ENCODE data around the gene VANGL1.

Gene VANGL1

GRCh38 chr1:115710859-115711624 lies 69.3 kb downstream of the VANGL1 start:
- H3K4me3 ChIP-seq = no peak overlapping the region
- TF ChIP-seq POLR2AphosphoS5 (IDR thresholded peaks at IDR 0.05; ENCODE audit: borderline replicate concordance, low read depth, low read length) = no peak
- TF ChIP-seq EZH2 (IDR thresholded peaks at IDR 0.05) = no peak
- TF ChIP-seq FOXP2 (optimal IDR thresholded peaks at IDR 0.05; ENCODE audit: control extremely low read depth, extremely low read length, insufficient read depth) = no peak
- H3K9ac ChIP-seq (ENCODE audit: insufficient read length) = no peak overlapping the region
- H3K27ac ChIP-seq = no peak overlapping the region
- H3K9me3 ChIP-seq (ENCODE audit: low read depth, low read length) = no peaks in the 10 kb centered on the region
- no peak for DNase-seq (ENCODE audit: low read depth, low spot score)
- no peaks in the 10 kb centered on the region for H3K36me3 ChIP-seq (ENCODE audit: insufficient read depth, low read length)

DNA sequence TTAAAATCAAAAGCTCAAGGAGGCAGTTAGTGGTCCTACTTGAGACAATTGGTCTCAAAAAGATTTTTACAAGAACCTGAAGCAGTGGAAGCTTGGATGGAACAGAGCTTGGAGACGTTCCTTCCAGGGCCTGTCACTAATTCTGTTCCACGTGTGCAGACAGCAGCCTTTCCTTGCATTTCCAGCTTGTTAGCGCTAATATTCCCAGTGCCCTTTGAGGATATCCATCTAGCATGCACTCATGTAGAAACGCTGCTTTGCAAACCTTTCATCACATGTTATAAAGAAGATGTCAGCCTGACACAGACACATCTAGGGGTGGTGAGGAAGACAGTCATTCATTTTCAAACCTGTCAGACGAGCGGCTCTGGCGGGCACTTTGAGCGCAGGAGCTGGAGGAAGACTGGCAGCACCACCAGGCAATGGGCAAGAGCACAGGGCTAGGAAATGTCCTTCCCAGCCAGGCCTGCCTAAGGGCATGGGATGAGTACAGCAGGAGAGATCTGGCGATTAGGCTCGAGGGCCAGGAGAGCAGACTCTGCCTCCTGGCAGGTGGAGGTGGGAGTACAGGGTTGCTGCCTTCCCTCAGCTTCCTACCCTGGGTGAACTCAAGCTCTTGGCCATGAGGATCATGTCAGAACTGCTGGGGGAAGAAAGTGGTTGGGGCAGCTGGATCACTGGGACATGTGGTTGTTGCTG lies 71.3 kb downstream of the VANGL1 start:
- DNase-seq (ENCODE audit: low read depth, low spot score) = no peak
- Histone ChIP-seq H3K36me3 (ENCODE audit: insufficient read depth, low read length) (no peaks in the 10 kb centered on the region), H3K27ac (no peak overlapping the region), H3K9ac (ENCODE audit: insufficient read length) (no peak overlapping the region), H3K9me3 (ENCODE audit: low read depth, low read length) (no peaks in the 10 kb centered on the region), H3K4me3 (no peak overlapping the region)
- TF ChIP-seq FOXP2 (optimal IDR thresholded peaks at IDR 0.05; ENCODE audit: control extremely low read depth, extremely low read length, insufficient read depth) (no peak), POLR2AphosphoS5 (IDR thresholded peaks at IDR 0.05; ENCODE audit: borderline replicate concordance, low read depth, low read length) (no peak), EZH2 (IDR thresholded peaks at IDR 0.05) (no peak)

DNA sequence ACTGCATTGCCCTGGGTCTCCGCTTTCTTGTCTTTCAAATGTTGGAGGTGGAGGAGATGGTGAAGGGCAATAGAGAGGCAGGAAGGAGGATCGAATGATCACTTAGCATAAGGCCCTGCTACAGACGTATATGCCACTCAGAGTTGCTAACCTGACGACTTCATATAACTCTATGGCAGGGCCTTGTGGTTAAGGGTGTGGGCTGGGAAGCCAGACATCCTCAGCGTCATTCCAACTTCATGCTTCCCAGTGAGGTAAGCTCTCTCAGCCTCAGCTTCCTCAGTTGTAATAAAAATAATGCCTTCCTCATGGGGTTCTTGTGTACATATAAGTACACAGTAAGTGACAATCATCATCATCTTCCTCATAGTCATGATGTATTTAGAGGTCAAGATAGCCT lies 72.1 kb downstream of the VANGL1 start:
- no peak for TF ChIP-seq POLR2AphosphoS5 (IDR thresholded peaks at IDR 0.05; ENCODE audit: borderline replicate concordance, low read depth, low read length)
- no peak for TF ChIP-seq EZH2 (IDR thresholded peaks at IDR 0.05)
- no peak for TF ChIP-seq FOXP2 (optimal IDR thresholded peaks at IDR 0.05; ENCODE audit: control extremely low read depth, extremely low read length, insufficient read depth)
- Histone ChIP-seq H3K4me3 (no peak overlapping the region), H3K27ac (no peak overlapping the region), H3K36me3 (ENCODE audit: insufficient read depth, low read length) (no peaks in the 10 kb centered on the region), H3K9me3 (ENCODE audit: low read depth, low read length) (no peaks in the 10 kb centered on the region), H3K9ac (ENCODE audit: insufficient read length) (no peak overlapping the region)
- no peak for DNase-seq (ENCODE audit: low read depth, low spot score)

DNA sequence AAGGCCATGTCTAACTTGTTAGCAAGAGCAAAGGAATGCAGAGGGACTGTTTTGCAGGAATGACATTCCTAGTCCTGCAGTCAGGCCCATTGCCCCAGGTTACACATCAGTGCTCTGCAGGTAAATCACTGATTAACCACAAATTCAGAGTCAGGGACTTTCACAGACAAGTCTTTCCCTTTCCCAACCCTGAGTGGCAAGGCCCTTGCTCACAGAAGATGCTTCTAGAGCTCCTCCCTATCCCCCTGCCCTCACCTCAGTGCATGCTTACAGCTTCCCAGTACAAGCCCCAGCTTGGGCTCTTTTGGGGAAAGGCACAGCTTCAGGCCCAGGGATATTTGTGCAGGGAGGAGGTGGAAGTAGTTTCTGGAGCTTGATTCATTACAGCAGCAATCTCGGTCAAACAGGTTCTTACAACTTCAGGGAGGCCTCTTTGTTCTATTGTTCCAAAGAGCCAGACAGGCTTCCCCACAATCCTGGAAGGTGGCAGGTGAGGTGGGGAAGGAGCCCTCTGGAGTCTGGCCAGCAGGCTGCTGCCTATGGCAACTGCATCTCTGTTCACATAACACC lies 72.9 kb downstream of the VANGL1 start:
- TF ChIP-seq EZH2 (IDR thresholded peaks at IDR 0.05) = no peak
- TF ChIP-seq FOXP2 (optimal IDR thresholded peaks at IDR 0.05; ENCODE audit: control extremely low read depth, extremely low read length, insufficient read depth) = no peak
- TF ChIP-seq POLR2AphosphoS5 (IDR thresholded peaks at IDR 0.05; ENCODE audit: borderline replicate concordance, low read depth, low read length) = no peak
- H3K4me3 ChIP-seq = no peak overlapping the region
- H3K9ac ChIP-seq (ENCODE audit: insufficient read length) = no peak overlapping the region
- no peaks in the 10 kb centered on the region for H3K9me3 ChIP-seq (ENCODE audit: low read depth, low read length)
- H3K36me3 ChIP-seq (ENCODE audit: insufficient read depth, low read length) = no peaks in the 10 kb centered on the region
- no peak overlapping the region for H3K27ac ChIP-seq
- no peak for DNase-seq (ENCODE audit: low read depth, low spot score)

DNA sequence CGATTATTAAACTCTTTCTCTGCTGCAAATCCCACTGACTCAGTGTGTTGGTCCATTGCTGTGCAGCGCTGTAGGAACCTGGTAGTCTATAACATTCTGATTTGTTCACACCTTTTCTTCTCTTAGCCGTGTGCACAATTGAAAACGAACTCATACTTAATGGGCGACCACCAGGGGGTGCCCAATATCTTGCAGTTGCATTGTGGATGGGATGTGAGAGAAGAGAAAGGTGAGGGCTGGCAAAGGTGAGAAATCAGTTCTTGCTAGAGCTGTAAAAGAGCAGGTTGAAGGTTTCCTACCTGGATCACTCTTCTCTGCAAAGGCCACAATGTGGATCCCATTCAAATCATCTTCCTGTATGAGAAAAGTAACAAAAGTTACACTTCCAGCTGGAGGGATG lies 75.8 kb downstream of the VANGL1 start:
- TF ChIP-seq FOXP2 (optimal IDR thresholded peaks at IDR 0.05; ENCODE audit: control extremely low read depth, extremely low read length, insufficient read depth) = no peak
- TF ChIP-seq POLR2AphosphoS5 (IDR thresholded peaks at IDR 0.05; ENCODE audit: borderline replicate concordance, low read depth, low read length) = no peak
- no peak for TF ChIP-seq EZH2 (IDR thresholded peaks at IDR 0.05)
- H3K4me3 ChIP-seq = no peak overlapping the region
- DNase-seq (ENCODE audit: low read depth, low spot score) = no peak
- no peaks in the 10 kb centered on the region for H3K9me3 ChIP-seq (ENCODE audit: low read depth, low read length)
- no peaks in the 10 kb centered on the region for H3K36me3 ChIP-seq (ENCODE audit: insufficient read depth, low read length)
- no peak overlapping the region for H3K9ac ChIP-seq (ENCODE audit: insufficient read length)
- no peak overlapping the region for H3K27ac ChIP-seq

DNA sequence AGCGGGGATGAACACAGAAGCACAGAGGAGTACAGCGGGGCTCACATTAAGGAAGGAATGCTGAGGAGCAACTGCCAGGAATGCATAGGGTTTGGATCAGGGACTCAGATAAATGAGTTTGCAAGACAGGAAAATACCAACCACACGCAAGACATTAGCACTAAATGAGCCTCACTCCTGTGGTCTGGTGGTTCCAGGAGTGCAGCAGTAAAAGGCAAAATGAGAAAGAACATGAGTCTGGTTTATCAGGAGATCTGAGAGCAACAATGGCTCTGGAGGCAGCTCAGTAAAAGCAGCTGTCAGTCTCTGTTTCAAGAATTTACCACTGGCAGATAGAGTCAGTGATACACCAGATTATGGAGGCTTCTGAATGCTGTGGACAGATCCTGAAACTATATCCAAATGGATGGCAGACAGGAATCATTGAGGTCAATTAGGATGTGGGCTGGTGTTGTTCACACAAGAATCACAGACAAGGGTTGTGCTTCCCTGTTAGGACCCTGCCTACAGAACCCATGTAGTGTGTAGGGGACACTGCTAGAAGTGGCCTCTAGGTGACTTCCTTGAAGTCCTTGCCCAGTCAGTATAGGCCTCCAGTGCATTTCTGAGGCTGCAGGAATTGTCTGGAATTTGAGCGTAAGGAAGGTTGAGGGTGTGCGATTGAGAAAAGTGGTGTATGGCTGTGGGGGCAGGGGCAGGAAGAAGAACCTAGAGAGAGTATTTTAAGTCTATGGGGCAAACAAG lies 76.4 kb downstream of the VANGL1 start:
- no peak for TF ChIP-seq POLR2AphosphoS5 (IDR thresholded peaks at IDR 0.05; ENCODE audit: borderline replicate concordance, low read depth, low read length)
- TF ChIP-seq FOXP2 (optimal IDR thresholded peaks at IDR 0.05; ENCODE audit: control extremely low read depth, extremely low read length, insufficient read depth) = no peak
- TF ChIP-seq EZH2 (IDR thresholded peaks at IDR 0.05) = no peak
- no peak overlapping the region for H3K27ac ChIP-seq
- no peaks in the 10 kb centered on the region for H3K36me3 ChIP-seq (ENCODE audit: insufficient read depth, low read length)
- H3K9me3 ChIP-seq (ENCODE audit: low read depth, low read length) = no peaks in the 10 kb centered on the region
- H3K4me3 ChIP-seq = no peak overlapping the region
- H3K9ac ChIP-seq (ENCODE audit: insufficient read length) = no peak overlapping the region
- DNase-seq (ENCODE audit: low read depth, low spot score) = no peak

GRCh38 chr1:115719285-115719684 lies 77.5 kb downstream of the VANGL1 start:
- TF ChIP-seq POLR2AphosphoS5 (IDR thresholded peaks at IDR 0.05; ENCODE audit: borderline replicate concordance, low read depth, low read length) (no peak), FOXP2 (optimal IDR thresholded peaks at IDR 0.05; ENCODE audit: control extremely low read depth, extremely low read length, insufficient read depth) (no peak), EZH2 (IDR thresholded peaks at IDR 0.05) (no peak)
- no peak overlapping the region for H3K4me3 ChIP-seq
- no peak for DNase-seq (ENCODE audit: low read depth, low spot score)

DNA sequence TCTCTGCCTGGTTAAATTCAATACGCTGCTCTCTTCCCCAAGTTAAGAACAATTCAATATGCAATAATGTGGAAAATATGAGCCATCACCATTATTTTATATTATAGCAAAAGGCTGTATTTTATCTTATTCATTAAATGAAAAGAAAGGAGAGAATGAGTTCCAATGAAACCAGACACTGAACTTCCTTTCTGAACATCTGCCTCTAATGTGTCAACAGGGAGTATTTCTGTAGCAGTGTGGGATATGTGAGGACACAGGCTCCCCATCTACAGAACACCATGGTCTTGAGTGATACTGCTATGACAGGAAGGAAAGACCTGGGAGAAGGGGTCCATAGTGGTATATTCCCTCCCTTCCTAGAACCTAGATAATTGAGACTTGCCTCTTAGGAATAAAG lies 80.5 kb downstream of the VANGL1 start:
- H3K4me3 ChIP-seq = no peak overlapping the region
- no peak overlapping the region for H3K27ac ChIP-seq

More at GRCh38 chr1:115719285-115719684, 77.5 kb downstream of the VANGL1 start:
- Histone ChIP-seq H3K9me3 (ENCODE audit: low read depth, low read length) (no peaks in the 10 kb centered on the region), H3K36me3 (ENCODE audit: insufficient read depth, low read length) (no peaks in the 10 kb centered on the region), H3K9ac (ENCODE audit: insufficient read length) (no peak overlapping the region), H3K27ac (no peak overlapping the region)

More for the DNA sequence above, 80.5 kb downstream of the VANGL1 start:
- Histone ChIP-seq H3K36me3 (ENCODE audit: insufficient read depth, low read length) (no peaks in the 10 kb centered on the region), H3K9me3 (ENCODE audit: low read depth, low read length) (no peaks in the 10 kb centered on the region), H3K9ac (ENCODE audit: insufficient read length) (no peak overlapping the region)
- no peak for DNase-seq (ENCODE audit: low read depth, low spot score)
- no peak for TF ChIP-seq FOXP2 (optimal IDR thresholded peaks at IDR 0.05; ENCODE audit: control extremely low read depth, extremely low read length, insufficient read depth)
- TF ChIP-seq POLR2AphosphoS5 (IDR thresholded peaks at IDR 0.05; ENCODE audit: borderline replicate concordance, low read depth, low read length) = no peak
- no peak for TF ChIP-seq EZH2 (IDR thresholded peaks at IDR 0.05)
